C4-2B (cell line): ENCODE results near the gene RBMS3.

ENCODE experiments used
- ZFX ChIP-seq: fragments of 450-650 bp; IDR thresholded peaks from 2 replicates; pipeline ENCODE4 v1.6.1; 2017
- TF ChIP-seq, protein P1 (sequence below): fragments of 450-650 bp; conservative IDR thresholded peaks from 2 replicates; pipeline ENCODE4 v1.5.1; 2017; ENCODE audit warnings: mild to moderate bottlenecking

DNA sequence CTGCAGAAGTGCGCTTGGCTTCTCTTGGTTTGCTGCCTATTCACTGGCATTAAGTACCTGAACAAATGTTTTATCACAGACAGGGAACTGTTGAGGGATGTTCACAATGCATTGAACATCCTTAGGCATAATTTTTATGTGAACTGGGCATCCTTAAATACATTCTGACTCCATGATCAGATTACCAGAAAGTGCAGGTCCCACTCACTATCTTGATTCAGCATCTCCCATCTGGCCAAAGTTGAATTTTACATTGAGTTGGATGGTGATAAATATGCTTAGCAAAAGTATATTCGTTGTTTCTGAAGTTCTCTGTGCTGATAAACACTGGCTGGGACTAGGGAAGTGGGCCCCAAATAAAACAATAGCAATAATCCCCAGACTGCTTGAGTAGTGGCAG lies 108.5 kb downstream of the RBMS3 start:
- TF ChIP-seq, protein P1, sequence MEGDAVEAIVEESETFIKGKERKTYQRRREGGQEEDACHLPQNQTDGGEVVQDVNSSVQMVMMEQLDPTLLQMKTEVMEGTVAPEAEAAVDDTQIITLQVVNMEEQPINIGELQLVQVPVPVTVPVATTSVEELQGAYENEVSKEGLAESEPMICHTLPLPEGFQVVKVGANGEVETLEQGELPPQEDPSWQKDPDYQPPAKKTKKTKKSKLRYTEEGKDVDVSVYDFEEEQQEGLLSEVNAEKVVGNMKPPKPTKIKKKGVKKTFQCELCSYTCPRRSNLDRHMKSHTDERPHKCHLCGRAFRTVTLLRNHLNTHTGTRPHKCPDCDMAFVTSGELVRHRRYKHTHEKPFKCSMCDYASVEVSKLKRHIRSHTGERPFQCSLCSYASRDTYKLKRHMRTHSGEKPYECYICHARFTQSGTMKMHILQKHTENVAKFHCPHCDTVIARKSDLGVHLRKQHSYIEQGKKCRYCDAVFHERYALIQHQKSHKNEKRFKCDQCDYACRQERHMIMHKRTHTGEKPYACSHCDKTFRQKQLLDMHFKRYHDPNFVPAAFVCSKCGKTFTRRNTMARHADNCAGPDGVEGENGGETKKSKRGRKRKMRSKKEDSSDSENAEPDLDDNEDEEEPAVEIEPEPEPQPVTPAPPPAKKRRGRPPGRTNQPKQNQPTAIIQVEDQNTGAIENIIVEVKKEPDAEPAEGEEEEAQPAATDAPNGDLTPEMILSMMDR: no peak
- no peak for TF ChIP-seq ZFX
